ENCODE results near the gene POLR3GL.
"Not testable (repeated sequence)": the region's sequence is repeated elsewhere in the genome, so short reads cannot be mapped to it uniquely, and the experiment has no call there.

Gene POLR3GL

GRCh38 chr1:146021622-146022402 lies 57.3 kb downstream of the POLR3GL start, which contains the start of gene HJV:
HJV (minus strand) TSS chr1:146021735; CDS start chr1:146020231, 1,504 bp downstream.
- no peak for DNase-seq

GRCh38 chr1:146022403-146023127 lies 58.1 kb downstream of the POLR3GL start:
- DNase-seq = no peak

- not testable (repeated sequence) for DNase-seq
Observed at GRCh38 chr1:146025787-146026495, 61.5 kb downstream of the POLR3GL start.

GRCh38 chr1:146026650-146027049 lies 62.2 kb downstream of the POLR3GL start:
- DNase-seq = not testable (repeated sequence)
